KBM-7 (cell line): Measurements from ENCODE around the gene ENDOU.

Experiments
- DNase-seq: peaks from one replicate; pipeline ENCODE4 v3.0.0-alpha.2; 2015
- in situ Hi-C: fragments of 300-500 bp; cut with MboI; formaldehyde crosslinking; loops from 2 replicates; pipeline ENCODE4 v1.14.3; 2020; ENCODE audit warnings: low sequenced_read_pairs, low pct_unique_long_range_greater_than_20kb, mixed read lengths

Gene ENDOU

GRCh38 chr12:47733142-47733541 is 7.9 kb upstream of the ENDOU start:
- in situ Hi-C loops, result loop anchor here (25.0 kb wide), 1 partner anchor 104 kb away; no protein-coding TSS in a partner anchor
- no peak for DNase-seq

GRCh38 chr12:47732504-47732903 is 7.2 kb upstream of the ENDOU start:
- no peak for DNase-seq
- in situ Hi-C loops, result loop anchor here (25.0 kb wide), 1 partner anchor 105 kb away; no protein-coding TSS in a partner anchor

- in situ Hi-C loops, result loop anchor here (25.0 kb wide), 1 partner anchor 106 kb away; no protein-coding TSS in a partner anchor
- DNase-seq, result no peak
Measured at GRCh38 chr12:47731723-47732122, 6.4 kb upstream of the ENDOU start.

GRCh38 chr12:47730341-47730744 is 5.1 kb upstream of the ENDOU start:
- no peak for DNase-seq
- in situ Hi-C loops, result loop anchor here (25.0 kb wide), 1 partner anchor 107 kb away; no protein-coding TSS in a partner anchor

GRCh38 chr12:47729233-47729632 is 3.9 kb upstream of the ENDOU start:
- in situ Hi-C loops, result loop anchor here (25.0 kb wide), 1 partner anchor 108 kb away; no protein-coding TSS in a partner anchor
- DNase-seq, result no peak

GRCh38 chr12:47725893-47726292 is 603 bp upstream of the ENDOU start:
- DNase-seq, result no peak
- in situ Hi-C loops, result loop anchor here (25.0 kb wide), 1 partner anchor 111 kb away; no protein-coding TSS in a partner anchor

GRCh38 chr12:47722941-47723631 is 2.2 kb downstream of the ENDOU start:
- no peak for DNase-seq
- in situ Hi-C loops, result no loop called here

- no peak for DNase-seq
- in situ Hi-C loops, result no loop called here
Measured at GRCh38 chr12:47722136-47722834, 3.0 kb downstream of the ENDOU start.

- DNase-seq, result no peak
- in situ Hi-C loops, result no loop called here
Measured at GRCh38 chr12:47721431-47721973, 3.8 kb downstream of the ENDOU start.

GRCh38 chr12:47718531-47718930 is 6.8 kb downstream of the ENDOU start:
- no peak for DNase-seq

GRCh38 chr12:47717443-47718193 is 7.7 kb downstream of the ENDOU start:
- peak; percentile 93 for DNase-seq
- in situ Hi-C loops, result no loop called here

More at GRCh38 chr12:47718531-47718930, 6.8 kb downstream of the ENDOU start:
- in situ Hi-C loops, result no loop called here

GRCh38 chr12:47717046-47717442 is 8.2 kb downstream of the ENDOU start:
- DNase-seq, result no peak
- in situ Hi-C loops, result no loop called here

GRCh38 chr12:47715877-47716548 is 9.3 kb downstream of the ENDOU start:
- in situ Hi-C loops, result no loop called here
- no peak for DNase-seq

- in situ Hi-C loops, result no loop called here
- DNase-seq, result peak; percentile 76
Measured at GRCh38 chr12:47715393-47715876, 9.9 kb downstream of the ENDOU start.

GRCh38 chr12:47714826-47715386 is 10.4 kb downstream of the ENDOU start:
- DNase-seq, result no peak
- in situ Hi-C loops, result no loop called here

- DNase-seq, result no peak
- in situ Hi-C loops, result no loop called here
Measured at GRCh38 chr12:47712171-47712570, 13.1 kb downstream of the ENDOU start.

- DNase-seq, result no peak
- in situ Hi-C loops, result no loop called here
Measured at GRCh38 chr12:47711448-47711847, 13.8 kb downstream of the ENDOU start.

GRCh38 chr12:47710278-47710677 is 15.0 kb downstream of the ENDOU start:
- in situ Hi-C loops, result no loop called here

More at GRCh38 chr12:47710278-47710677, 15.0 kb downstream of the ENDOU start:
- no peak for DNase-seq
